HepG2 (cell line): ENCODE results near the gene ZNF184. TPM values are rescaled to one million over a fixed set of nuclear protein-coding genes. Genes with fewer than 3 reads are reported as not detected.
A peak's percentile ranks its signal among the peaks of the same experiment; 100 is the strongest.

Experiments used
- ARNT2 ChIP-seq: sonication (generic); formaldehyde crosslinking; IDR thresholded peaks from 2 replicates; pipeline ENCODE4 v1.8.0; 2022; ENCODE audit warnings: mild to moderate bottlenecking, low read depth, missing genetic modification reagents, moderate library complexity
- CBX2 ChIP-seq, 2 experiments: fragments of 200-600 bp in 1 of 2; sonication (generic); formaldehyde crosslinking in 1 of 2; IDR thresholded peaks; 2 replicates each; pipeline versions ENCODE4 v1.7.0 to v1.8.1; 2018 to 2022; ENCODE audit warnings: low read depth in 2 of 2, low read length in 1 of 2, mild to moderate bottlenecking in 1 of 2, missing genetic modification reagents in 1 of 2
- MBNL3 ChIP-seq: fragments of 250-450 bp; sonication (Bioruptor Pico); conservative IDR thresholded peaks from 2 replicates; pipeline ENCODE4 v1.8.0; 2022; ENCODE audit warnings: mild to moderate bottlenecking, inconsistent platforms
- MEIS1 ChIP-seq: sonication (generic); formaldehyde crosslinking; IDR thresholded peaks from 2 replicates; pipeline ENCODE4 v1.9.0; 2021; ENCODE audit warnings: mild to moderate bottlenecking, missing genetic modification reagents, moderate library complexity, borderline replicate concordance
- MEIS2 ChIP-seq: sonication (generic); formaldehyde crosslinking; IDR thresholded peaks from 2 replicates; pipeline ENCODE4 v1.9.0; 2021; ENCODE audit warnings: mild to moderate bottlenecking, missing genetic modification reagents
- NFE2L2 ChIP-seq: fragments of 150-350 bp; IDR thresholded peaks from 2 replicates; pipeline ENCODE4 v1.6.1; 2014; ENCODE audit warnings: low read length
- NR3C1 ChIP-seq: sonication (generic); formaldehyde crosslinking; IDR thresholded peaks from 2 replicates; pipeline ENCODE4 v1.4.0; 2020; ENCODE audit warnings: missing genetic modification reagents
- RBM22 ChIP-seq: fragments of 200-400 bp; formaldehyde crosslinking; optimal IDR thresholded peaks from 2 replicates; pipeline ENCODE3; 2017; ENCODE audit warnings: mild to moderate bottlenecking, low read length, moderate library complexity
- TCF7L2 ChIP-seq: IDR thresholded peaks from 2 replicates; pipeline ENCODE4 v1.6.1; 2011; ENCODE audit warnings: mild to moderate bottlenecking, low read depth, low read length, moderate library complexity
- ZFP36L1 ChIP-seq: sonication (generic); formaldehyde crosslinking; IDR thresholded peaks from 2 replicates; pipeline ENCODE4 v1.8.0; 2022; ENCODE audit warnings: mild to moderate bottlenecking, missing genetic modification reagents, moderate library complexity
- ZNF180 ChIP-seq: sonication (generic); formaldehyde crosslinking; IDR thresholded peaks from 2 replicates; pipeline ENCODE4 v1.4.0; 2020; ENCODE audit warnings: low read depth, missing genetic modification reagents, borderline replicate concordance
- ZNF256 ChIP-seq: sonication (generic); formaldehyde crosslinking; conservative IDR thresholded peaks from 2 replicates; pipeline ENCODE4 v1.4.0; 2020; ENCODE audit warnings: missing genetic modification reagents
- ZNF343 ChIP-seq: sonication (generic); formaldehyde crosslinking; IDR thresholded peaks from 2 replicates; pipeline ENCODE4 v1.4.0; 2020; ENCODE audit warnings: mild to moderate bottlenecking, missing genetic modification reagents
- ZNF432 ChIP-seq: sonication (generic); formaldehyde crosslinking; IDR thresholded peaks from 2 replicates; pipeline ENCODE4 v1.5.0; 2020; ENCODE audit warnings: missing genetic modification reagents, mild to moderate bottlenecking, borderline replicate concordance
- ZNF446 ChIP-seq: sonication (generic); formaldehyde crosslinking; IDR thresholded peaks from 2 replicates; pipeline ENCODE4 v1.5.0; 2020; ENCODE audit warnings: mild to moderate bottlenecking, missing genetic modification reagents
- ZNF850 ChIP-seq: sonication (generic); formaldehyde crosslinking; conservative IDR thresholded peaks from 2 replicates; pipeline ENCODE4 v1.9.0; 2021; ENCODE audit warnings: mild to moderate bottlenecking, missing genetic modification reagents
- ZNF883 ChIP-seq: sonication (generic); formaldehyde crosslinking; IDR thresholded peaks from 2 replicates; pipeline ENCODE4 v1.5.1; 2020; ENCODE audit warnings: mild to moderate bottlenecking, missing genetic modification reagents; ENCODE audit errors: not compliant biosample characterization
- ZZZ3 ChIP-seq: sonication (generic); formaldehyde crosslinking; IDR thresholded peaks from 2 replicates; pipeline ENCODE4 v1.4.0; 2020; ENCODE audit warnings: missing genetic modification reagents, mild to moderate bottlenecking, borderline replicate concordance
- polyA plus RNA-seq, 8 experiments: library from polyadenylated mRNA; depleted of rRNA in 3 of 8; stranded (reverse) in 7 of 8; unstranded in 1 of 8; fragments of >200 nt; fragmentation: Illumina TruSeq in 4 of 8; extraction: Trizol in 4 of 8; gene quantifications; 2 replicates each; pipeline versions ENCODE4 v1.2.1 to v1.2.3, GENCODE V29; 2011 to 2016; ENCODE audit warnings: low read depth in 4 of 8, missing spikeins in 1 of 8, mixed read lengths in 1 of 8; ENCODE audit not compliant: insufficient read depth in 1 of 8
- total RNA-seq, 5 experiments: library from RNA; depleted of rRNA; stranded (reverse); fragments of >200 nt; fragmentation: Illumina TruSeq; extraction: Trizol; gene quantifications; 2 replicates each; pipeline ENCODE4 v1.2.3, GENCODE V29; 2016; ENCODE audit warnings: low read depth in 1 of 5
- TF ChIP-seq, protein P1 (sequence below): sonication (generic); formaldehyde crosslinking; IDR thresholded peaks from 2 replicates; pipeline ENCODE4 v1.5.0; 2020; ENCODE audit warnings: missing genetic modification reagents
- TF ChIP-seq, protein P2 (sequence below): sonication (generic); formaldehyde crosslinking; IDR thresholded peaks from 2 replicates; pipeline ENCODE4 v1.5.0; 2020; ENCODE audit warnings: missing genetic modification reagents
- TF ChIP-seq, protein P3 (sequence below): sonication (generic); formaldehyde crosslinking; IDR thresholded peaks from 2 replicates; pipeline ENCODE4 v1.4.0; 2020; ENCODE audit warnings: mild to moderate bottlenecking, missing genetic modification reagents

The ZNF184 gene
- total and polyA plus RNA-seq, 2 of the 13 experiments (the other 11 are each of a cell fraction or from before 2014, with no cell fraction given), result 2.1 to 10.1 TPM

DNA sequence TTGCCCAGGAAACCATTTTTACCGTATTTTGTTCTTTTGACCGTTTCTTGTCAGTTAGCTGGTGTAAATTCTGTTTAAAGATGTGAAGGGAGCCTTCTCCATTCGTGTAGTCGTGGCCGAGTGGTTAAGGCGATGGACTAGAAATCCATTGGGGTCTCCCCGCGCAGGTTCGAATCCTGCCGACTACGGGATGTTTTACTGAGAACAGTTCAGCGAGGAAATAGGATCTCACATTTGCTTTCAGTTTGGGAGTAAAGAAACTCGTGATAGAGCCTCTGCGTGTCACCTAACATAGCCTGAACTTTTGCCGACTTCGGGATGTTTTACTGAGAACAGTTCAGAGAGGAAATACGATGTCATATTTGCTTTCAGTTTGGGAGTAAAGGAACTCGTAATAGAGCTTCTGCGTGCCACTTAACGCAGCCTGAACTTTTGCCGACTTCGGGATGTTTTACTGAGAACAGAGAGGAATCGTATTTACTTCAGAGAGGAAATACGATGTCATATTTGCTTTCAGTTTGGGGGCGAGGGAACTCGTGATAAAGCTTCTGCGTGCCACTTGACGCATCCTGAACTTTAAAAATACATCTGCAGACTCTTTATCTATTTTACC, 5.9 kb upstream of the ZNF184 start (continued):
- TF ChIP-seq NFE2L2, result no peak
- no peak for TF ChIP-seq ZNF180 (CRISPR knock-in tag)
- TF ChIP-seq, protein P1, sequence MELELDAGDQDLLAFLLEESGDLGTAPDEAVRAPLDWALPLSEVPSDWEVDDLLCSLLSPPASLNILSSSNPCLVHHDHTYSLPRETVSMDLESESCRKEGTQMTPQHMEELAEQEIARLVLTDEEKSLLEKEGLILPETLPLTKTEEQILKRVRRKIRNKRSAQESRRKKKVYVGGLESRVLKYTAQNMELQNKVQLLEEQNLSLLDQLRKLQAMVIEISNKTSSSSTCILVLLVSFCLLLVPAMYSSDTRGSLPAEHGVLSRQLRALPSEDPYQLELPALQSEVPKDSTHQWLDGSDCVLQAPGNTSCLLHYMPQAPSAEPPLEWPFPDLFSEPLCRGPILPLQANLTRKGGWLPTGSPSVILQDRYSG (CRISPR knock-in tag), result no peak
- peak; percentile 90 for TF ChIP-seq RBM22
- no peak for TF ChIP-seq MBNL3 (CRISPR knock-in tag)
- TF ChIP-seq ZNF256 (CRISPR knock-in tag), result no peak
- no peak for TF ChIP-seq ZNF883 (CRISPR knock-in tag)
- TF ChIP-seq CBX2 (IDR thresholded peaks at IDR 0.05; ENCODE audit: low read depth, low read length), result no peak
- no peak for TF ChIP-seq CBX2 (CRISPR knock-in tag; IDR thresholded peaks at IDR 0.05; ENCODE audit: low read depth)
- TF ChIP-seq ZNF432 (CRISPR knock-in tag), result no peak
- TF ChIP-seq ARNT2, result no peak
- no peak for TF ChIP-seq ZNF850 (CRISPR knock-in tag)
- TF ChIP-seq MEIS1 (CRISPR knock-in tag), result no peak
- TF ChIP-seq ZFP36L1, result no peak
- TF ChIP-seq, protein P2, sequence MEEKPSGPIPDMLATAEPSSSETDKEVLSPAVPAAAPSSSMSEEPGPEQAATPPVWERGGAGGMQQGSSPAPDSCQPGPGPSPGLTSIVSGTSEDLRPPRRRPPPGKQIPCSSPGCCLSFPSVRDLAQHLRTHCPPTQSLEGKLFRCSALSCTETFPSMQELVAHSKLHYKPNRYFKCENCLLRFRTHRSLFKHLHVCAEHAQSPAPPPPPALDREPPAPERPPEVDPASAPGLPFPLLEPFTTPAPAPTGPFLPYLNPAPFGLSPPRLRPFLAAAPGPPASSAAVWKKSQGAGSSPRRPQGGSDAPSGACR (CRISPR knock-in tag), result 0 out of 2 replicates have a peak, but pooled peaks have one; percentile 12
- no peak for TF ChIP-seq ZNF446 (CRISPR knock-in tag)
- no peak for TF ChIP-seq TCF7L2
- TF ChIP-seq ZZZ3, result no peak
- TF ChIP-seq NR3C1 (CRISPR knock-in tag), result no peak
- peak; percentile 42; the same call in 1 of the 2 replicates for TF ChIP-seq MEIS2 (CRISPR knock-in tag)
- TF ChIP-seq, protein P3, sequence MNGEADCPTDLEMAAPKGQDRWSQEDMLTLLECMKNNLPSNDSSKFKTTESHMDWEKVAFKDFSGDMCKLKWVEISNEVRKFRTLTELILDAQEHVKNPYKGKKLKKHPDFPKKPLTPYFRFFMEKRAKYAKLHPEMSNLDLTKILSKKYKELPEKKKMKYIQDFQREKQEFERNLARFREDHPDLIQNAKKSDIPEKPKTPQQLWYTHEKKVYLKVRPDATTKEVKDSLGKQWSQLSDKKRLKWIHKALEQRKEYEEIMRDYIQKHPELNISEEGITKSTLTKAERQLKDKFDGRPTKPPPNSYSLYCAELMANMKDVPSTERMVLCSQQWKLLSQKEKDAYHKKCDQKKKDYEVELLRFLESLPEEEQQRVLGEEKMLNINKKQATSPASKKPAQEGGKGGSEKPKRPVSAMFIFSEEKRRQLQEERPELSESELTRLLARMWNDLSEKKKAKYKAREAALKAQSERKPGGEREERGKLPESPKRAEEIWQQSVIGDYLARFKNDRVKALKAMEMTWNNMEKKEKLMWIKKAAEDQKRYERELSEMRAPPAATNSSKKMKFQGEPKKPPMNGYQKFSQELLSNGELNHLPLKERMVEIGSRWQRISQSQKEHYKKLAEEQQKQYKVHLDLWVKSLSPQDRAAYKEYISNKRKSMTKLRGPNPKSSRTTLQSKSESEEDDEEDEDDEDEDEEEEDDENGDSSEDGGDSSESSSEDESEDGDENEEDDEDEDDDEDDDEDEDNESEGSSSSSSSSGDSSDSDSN (CRISPR knock-in tag), result peak; percentile 42
- TF ChIP-seq ZNF343 (CRISPR knock-in tag), result 0 out of 2 replicates have a peak, but pooled peaks have one; percentile 17
